Measurements from ENCODE around the gene SPDYC. TPM values are rescaled to one million over a fixed set of nuclear protein-coding genes. Genes with fewer than 3 reads are reported as not detected.

SPDYC gene
- total RNA-seq, 1 donor from 2014 or later = not detected

- H3K27ac ChIP-seq = no peak overlapping the region
- H3K36me3 ChIP-seq = no peaks in the 10 kb centered on the region
- no peaks in the 10 kb centered on the region for H3K27me3 ChIP-seq
- intact Hi-C loops (cut with DNase I) = no loop called here
- no peak for DNase-seq (ENCODE audit: low spot score in 2 of 2)
- H3K4me1 ChIP-seq = no peaks in the 10 kb centered on the region
- TF ChIP-seq CTCF (IDR thresholded peaks at IDR 0.05) = no peak
- no peaks in the 10 kb centered on the region for H3K9me3 ChIP-seq
- H3K4me3 ChIP-seq = no peak overlapping the region
Measured at GRCh38 chr11:65157336-65157735, 12.7 kb upstream of the SPDYC start.

GRCh38 chr11:65159012-65159411 is 11.0 kb upstream of the SPDYC start:
- no peak for TF ChIP-seq CTCF (IDR thresholded peaks at IDR 0.05)
- peak in 1 of 2 donors; percentile 12 for DNase-seq (ENCODE audit: low spot score in 2 of 2)
- no peak overlapping the region for H3K4me3 ChIP-seq
- H3K4me1 ChIP-seq = no peaks in the 10 kb centered on the region
- intact Hi-C loops (cut with DNase I) = no loop called here
- no peak overlapping the region for H3K27ac ChIP-seq
- H3K27me3 ChIP-seq = no peaks in the 10 kb centered on the region
- H3K9me3 ChIP-seq = no peaks in the 10 kb centered on the region
- H3K36me3 ChIP-seq = no peaks in the 10 kb centered on the region

- no peak for TF ChIP-seq CTCF (IDR thresholded peaks at IDR 0.05)
- no peaks in the 10 kb centered on the region for H3K9me3 ChIP-seq
- no peak for DNase-seq (ENCODE audit: low spot score in 2 of 2)
- H3K4me1 ChIP-seq = no peaks in the 10 kb centered on the region
- intact Hi-C loops (cut with DNase I) = no loop called here
- H3K27ac ChIP-seq = no peak overlapping the region
- H3K36me3 ChIP-seq = no peaks in the 10 kb centered on the region
- H3K27me3 ChIP-seq = no peaks in the 10 kb centered on the region
- H3K4me3 ChIP-seq = no peak overlapping the region
Measured at GRCh38 chr11:65160643-65161042, 9.4 kb upstream of the SPDYC start.

- no peaks in the 10 kb centered on the region for H3K36me3 ChIP-seq
- no peak for DNase-seq (ENCODE audit: low spot score in 2 of 2)
- intact Hi-C loops (cut with DNase I) = no loop called here
- peaks cover 0 to 3% of the 10 kb centered on the region in 2 donors for H3K4me1 ChIP-seq
- no peaks in the 10 kb centered on the region for H3K27me3 ChIP-seq
- TF ChIP-seq CTCF (IDR thresholded peaks at IDR 0.05) = no peak
- no peak overlapping the region for H3K4me3 ChIP-seq
- H3K27ac ChIP-seq = no peak overlapping the region
- no peaks in the 10 kb centered on the region for H3K9me3 ChIP-seq
Measured at GRCh38 chr11:65163684-65164083, 6.3 kb upstream of the SPDYC start.

GRCh38 chr11:65165410-65166317 is 4.4 kb upstream of the SPDYC start:
- H3K4me1 ChIP-seq = peaks cover 0 to 3% of the 10 kb centered on the region in 2 donors
- intact Hi-C loops (cut with DNase I) = no loop called here
- H3K27ac ChIP-seq = no peak overlapping the region
- TF ChIP-seq CTCF (IDR thresholded peaks at IDR 0.05) = no peak
- H3K9me3 ChIP-seq = no peaks in the 10 kb centered on the region
- no peaks in the 10 kb centered on the region for H3K36me3 ChIP-seq
- H3K27me3 ChIP-seq = no peaks in the 10 kb centered on the region
- DNase-seq (ENCODE audit: low spot score in 2 of 2) = no peak
- peak overlapping the region; percentile 19 to 28 for H3K4me3 ChIP-seq
